Putamen (tissue), 1 donor: Measurements from ENCODE around the gene APBA2.

ENCODE experiments used
- DNase-seq: peaks from one replicate; pipeline ENCODE4 v3.0.0-alpha.2; 2016; ENCODE audit warnings: low spot score

Gene APBA2

GRCh38 chr15:28957606-28958498 lies 72.1 kb downstream of the APBA2 start:
- DNase-seq = no peak

- no peak for DNase-seq
Observed at GRCh38 chr15:28959326-28959725, 73.6 kb downstream of the APBA2 start.

- DNase-seq = no peak
Observed at GRCh38 chr15:28960979-28961378, 75.2 kb downstream of the APBA2 start.

DNA sequence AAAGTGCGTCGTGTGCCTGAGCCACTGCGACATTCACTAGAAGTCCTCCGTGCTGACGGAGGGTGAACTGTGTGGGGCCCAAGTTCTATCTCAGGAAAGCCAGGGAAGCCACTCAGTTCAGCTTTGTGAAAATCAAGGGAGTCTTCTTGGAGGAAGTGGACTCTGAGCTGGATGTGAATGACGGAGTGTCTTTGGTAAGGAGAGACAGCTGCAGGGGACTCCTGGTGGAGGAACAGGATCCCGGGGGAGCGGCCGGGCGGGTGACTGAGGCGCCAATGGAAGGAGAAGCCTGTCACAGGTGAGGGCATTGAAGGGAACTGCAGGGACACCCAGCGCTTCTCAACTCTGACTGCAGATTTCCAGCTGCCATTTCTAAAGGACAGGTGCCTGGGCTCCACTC lies 75.6 kb downstream of the APBA2 start:
- no peak for DNase-seq

DNA sequence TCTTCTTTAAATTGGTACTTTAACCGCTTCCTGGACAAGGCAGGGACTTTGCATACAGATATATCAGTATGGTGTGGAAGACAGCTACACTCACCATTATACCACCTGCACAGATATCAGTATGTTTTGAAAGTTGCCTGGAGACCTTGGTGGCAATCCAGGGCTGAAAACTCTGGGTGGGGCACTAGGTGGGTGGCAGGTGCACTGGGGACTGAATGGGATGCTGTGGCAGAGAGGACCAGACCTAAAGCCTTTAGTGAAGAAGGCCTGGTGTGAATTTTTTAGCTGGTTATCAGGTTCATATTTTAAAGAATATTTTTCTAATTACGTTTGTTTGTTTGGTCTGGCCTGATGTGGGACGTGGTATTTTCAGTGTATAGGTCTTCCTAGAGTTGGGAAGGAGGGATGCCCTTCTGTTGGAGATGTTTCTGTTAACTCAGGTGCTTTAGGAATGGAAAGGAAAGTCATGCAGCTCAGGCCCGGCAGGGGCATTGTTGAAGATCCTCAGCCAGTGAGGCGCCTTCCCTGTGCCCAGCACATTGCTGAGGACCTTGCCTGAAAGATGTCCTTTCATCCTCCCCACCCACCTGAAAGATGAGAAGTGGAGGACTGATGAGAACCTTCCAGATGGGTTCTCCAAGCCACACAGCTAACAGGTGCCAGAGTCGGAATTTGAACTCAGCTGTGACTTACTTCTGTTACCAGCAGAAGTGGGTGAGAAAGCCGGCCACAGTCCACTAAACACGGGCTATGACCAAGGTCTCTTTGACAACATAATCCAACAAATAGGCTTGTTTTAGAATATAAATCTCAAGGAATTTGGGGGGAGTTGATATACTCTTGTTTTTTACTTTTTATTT lies 77.3 kb downstream of the APBA2 start:
- DNase-seq = no peak

DNA sequence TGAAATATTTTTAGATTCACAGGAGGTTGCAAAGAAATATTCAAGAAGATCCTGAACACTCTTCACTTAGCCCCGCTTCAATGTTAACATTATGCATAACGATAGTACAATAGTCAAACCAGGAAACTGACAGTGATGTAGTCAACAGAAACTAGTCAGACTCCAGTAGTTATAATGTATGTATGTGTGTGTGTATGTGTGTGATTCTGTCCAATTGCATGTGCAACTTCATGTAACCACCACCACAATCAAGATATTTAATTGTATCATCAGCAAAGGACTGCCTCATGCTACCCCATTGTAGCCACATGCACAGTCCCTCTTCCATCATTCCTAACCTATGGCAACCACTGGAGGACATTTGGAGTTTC lies 77.9 kb downstream of the APBA2 start:
- no peak for DNase-seq

- DNase-seq = no peak
Observed at GRCh38 chr15:28964098-28964497, 78.3 kb downstream of the APBA2 start.

GRCh38 chr15:28967066-28967465 lies 81.3 kb downstream of the APBA2 start:
- DNase-seq = no peak

DNA sequence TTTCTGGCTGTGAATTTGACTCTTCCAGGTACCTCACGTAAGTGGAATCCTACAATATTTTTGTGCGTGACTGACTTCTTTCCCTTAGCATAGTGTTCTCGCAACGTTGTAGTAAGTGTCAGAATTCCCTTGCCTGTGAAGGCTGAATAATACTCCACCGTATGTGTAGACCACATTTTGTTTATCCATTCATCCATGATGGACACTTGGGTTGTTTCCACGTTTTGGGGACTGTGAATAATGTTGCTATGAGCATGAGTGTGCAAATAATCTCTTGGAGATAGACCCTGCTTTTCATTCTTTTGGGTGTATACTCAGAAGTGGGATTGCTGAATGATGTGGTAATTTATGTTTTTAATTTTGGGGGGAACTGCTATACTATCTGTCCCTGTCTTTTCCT lies 82.2 kb downstream of the APBA2 start:
- no peak for DNase-seq

- no peak for DNase-seq
Observed at GRCh38 chr15:28969511-28970085, 83.8 kb downstream of the APBA2 start.

DNA sequence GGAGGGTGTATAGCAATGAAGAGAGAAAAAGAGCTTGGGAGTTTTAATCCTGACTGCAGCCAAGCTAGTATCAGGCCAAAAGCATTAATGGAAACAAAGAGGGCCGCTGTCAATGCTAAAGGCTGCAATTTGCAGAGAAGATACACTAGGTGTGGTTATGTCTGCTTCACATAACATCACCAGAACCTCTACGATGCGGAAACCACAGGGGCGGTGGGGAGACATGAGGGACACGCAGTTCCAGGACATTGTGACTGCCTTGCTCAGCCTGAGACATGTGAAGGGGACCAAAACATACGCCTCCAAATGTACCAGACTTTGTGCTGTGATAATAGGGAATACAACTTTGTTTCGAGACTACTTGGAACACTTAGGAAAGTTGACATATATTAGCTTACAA lies 88.4 kb downstream of the APBA2 start:
- DNase-seq = no peak

DNA sequence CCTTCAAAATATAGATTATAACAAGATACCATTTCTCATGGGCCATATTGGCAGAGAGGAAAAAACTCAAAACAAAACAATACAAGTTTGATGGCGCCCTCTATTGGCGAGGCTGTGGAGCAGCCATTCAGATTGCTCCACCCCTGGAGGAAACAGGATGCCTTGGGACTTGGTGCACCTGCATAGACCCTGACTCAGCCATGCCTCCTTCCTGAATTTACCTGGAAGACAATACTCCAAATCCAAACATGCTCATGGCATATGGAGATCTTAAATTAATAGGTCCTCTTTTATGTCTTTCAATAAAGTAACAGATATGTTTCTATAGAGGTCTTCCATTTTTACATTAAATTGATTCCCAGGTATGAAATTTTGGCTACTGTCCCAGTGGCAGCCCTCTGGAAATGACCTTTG lies 90.0 kb downstream of the APBA2 start:
- DNase-seq = no peak

GRCh38 chr15:28977377-28978010 lies 91.7 kb downstream of the APBA2 start:
- DNase-seq = peak; percentile 90

GRCh38 chr15:28978011-28978378 lies 92.2 kb downstream of the APBA2 start:
- DNase-seq = no peak

- DNase-seq = no peak
Observed at GRCh38 chr15:28978661-28979060, 92.9 kb downstream of the APBA2 start.

DNA sequence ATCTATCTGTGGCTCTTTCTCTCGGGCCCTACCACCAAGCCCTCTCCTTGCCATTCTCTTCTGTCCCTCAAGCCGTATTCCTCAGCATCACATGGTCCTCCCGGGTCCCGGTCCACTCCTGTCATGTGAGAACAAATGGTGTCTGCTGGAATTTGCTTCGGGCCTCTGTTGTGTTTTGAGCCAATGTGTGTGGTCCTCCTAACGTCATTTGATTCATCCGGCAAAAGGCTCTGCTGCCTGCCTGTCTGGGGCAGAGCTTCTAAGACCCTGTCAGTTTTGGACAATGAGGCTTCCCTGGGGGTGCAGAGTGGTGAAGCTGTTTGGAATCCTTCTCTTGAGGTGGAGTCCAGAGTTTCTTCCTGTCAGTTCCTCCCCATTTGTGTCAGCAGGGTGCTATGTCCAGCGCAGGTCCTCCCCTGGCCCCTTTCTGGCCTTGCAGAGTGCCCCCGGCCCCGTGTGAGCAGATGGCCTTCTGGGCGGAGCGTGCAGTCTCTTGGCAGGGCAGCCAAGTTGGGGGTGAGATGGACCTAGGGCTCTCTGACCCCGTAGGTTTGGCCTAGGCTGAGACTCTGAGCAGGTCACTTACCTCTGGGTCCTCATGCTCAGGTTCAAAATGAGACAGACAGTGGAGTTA lies 93.6 kb downstream of the APBA2 start:
- no peak for DNase-seq

- no peak for DNase-seq
Observed at GRCh38 chr15:28980709-28981350, 95.1 kb downstream of the APBA2 start.

DNA sequence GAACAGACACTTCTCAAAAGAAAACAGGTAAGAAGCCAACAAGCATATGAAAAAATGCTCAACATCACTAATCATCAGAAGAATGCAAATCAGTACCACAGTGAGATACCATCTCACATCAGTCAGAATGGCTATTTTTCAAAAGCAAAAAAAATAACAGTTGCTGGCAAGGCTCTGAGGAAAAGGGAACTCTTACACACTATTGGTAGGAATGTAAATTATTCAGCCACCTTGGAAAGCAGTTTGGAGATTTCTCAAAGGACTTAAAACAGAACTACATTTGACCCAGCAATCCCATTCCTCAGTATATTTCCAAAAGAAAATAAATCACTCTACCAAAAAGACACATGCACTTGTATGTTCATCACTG lies 95.6 kb downstream of the APBA2 start:
- no peak for DNase-seq

- no peak for DNase-seq
Observed at GRCh38 chr15:28981921-28982320, 96.1 kb downstream of the APBA2 start.

- DNase-seq = no peak
Observed at GRCh38 chr15:28982886-28983285, 97.1 kb downstream of the APBA2 start.
